Measurements from ENCODE around the gene ZNF785. TPM values are rescaled to one million over a fixed set of nuclear protein-coding genes. Genes with fewer than 3 reads are reported as not detected.

The ZNF785 gene
- total and polyA plus RNA-seq, 2 of the 13 experiments (the other 11 are each of a cell fraction or from before 2014, with no cell fraction given) = 0.01 TPM; not detected in 1

GRCh38 chr16:30539000-30539964, 46.2 kb downstream of the ZNF785 start (continued):
- TF ChIP-seq, protein P1, sequence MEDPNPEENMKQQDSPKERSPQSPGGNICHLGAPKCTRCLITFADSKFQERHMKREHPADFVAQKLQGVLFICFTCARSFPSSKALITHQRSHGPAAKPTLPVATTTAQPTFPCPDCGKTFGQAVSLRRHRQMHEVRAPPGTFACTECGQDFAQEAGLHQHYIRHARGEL (CRISPR knock-in tag; IDR thresholded peaks at IDR 0.05) = no peak
- TF ChIP-seq ZNF598 (CRISPR knock-in tag; IDR thresholded peaks at IDR 0.05; ENCODE audit: borderline replicate concordance) = no peak
- TF ChIP-seq TRIM22 (IDR thresholded peaks at IDR 0.05) = no peak
- TF ChIP-seq ZNF678 (CRISPR knock-in tag; IDR thresholded peaks at IDR 0.05) = no peak
- TF ChIP-seq NONO (IDR thresholded peaks at IDR 0.05) = no peak
- 0 out of 2 replicates have a peak, but pooled peaks have one; percentile 45 for TF ChIP-seq NONO (CRISPR knock-in tag; conservative IDR thresholded peaks at IDR 0.05)
- TF ChIP-seq, protein P2, sequence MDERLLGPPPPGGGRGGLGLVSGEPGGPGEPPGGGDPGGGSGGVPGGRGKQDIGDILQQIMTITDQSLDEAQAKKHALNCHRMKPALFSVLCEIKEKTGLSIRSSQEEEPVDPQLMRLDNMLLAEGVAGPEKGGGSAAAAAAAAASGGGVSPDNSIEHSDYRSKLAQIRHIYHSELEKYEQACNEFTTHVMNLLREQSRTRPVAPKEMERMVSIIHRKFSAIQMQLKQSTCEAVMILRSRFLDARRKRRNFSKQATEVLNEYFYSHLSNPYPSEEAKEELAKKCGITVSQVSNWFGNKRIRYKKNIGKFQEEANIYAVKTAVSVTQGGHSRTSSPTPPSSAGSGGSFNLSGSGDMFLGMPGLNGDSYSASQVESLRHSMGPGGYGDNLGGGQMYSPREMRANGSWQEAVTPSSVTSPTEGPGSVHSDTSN (CRISPR knock-in tag; IDR thresholded peaks at IDR 0.05) = no peak
- TF ChIP-seq SRSF4 (IDR thresholded peaks at IDR 0.05; ENCODE audit: low read depth, low read length, poor library complexity, severe bottlenecking) = no peak
- TF ChIP-seq, protein P3, sequence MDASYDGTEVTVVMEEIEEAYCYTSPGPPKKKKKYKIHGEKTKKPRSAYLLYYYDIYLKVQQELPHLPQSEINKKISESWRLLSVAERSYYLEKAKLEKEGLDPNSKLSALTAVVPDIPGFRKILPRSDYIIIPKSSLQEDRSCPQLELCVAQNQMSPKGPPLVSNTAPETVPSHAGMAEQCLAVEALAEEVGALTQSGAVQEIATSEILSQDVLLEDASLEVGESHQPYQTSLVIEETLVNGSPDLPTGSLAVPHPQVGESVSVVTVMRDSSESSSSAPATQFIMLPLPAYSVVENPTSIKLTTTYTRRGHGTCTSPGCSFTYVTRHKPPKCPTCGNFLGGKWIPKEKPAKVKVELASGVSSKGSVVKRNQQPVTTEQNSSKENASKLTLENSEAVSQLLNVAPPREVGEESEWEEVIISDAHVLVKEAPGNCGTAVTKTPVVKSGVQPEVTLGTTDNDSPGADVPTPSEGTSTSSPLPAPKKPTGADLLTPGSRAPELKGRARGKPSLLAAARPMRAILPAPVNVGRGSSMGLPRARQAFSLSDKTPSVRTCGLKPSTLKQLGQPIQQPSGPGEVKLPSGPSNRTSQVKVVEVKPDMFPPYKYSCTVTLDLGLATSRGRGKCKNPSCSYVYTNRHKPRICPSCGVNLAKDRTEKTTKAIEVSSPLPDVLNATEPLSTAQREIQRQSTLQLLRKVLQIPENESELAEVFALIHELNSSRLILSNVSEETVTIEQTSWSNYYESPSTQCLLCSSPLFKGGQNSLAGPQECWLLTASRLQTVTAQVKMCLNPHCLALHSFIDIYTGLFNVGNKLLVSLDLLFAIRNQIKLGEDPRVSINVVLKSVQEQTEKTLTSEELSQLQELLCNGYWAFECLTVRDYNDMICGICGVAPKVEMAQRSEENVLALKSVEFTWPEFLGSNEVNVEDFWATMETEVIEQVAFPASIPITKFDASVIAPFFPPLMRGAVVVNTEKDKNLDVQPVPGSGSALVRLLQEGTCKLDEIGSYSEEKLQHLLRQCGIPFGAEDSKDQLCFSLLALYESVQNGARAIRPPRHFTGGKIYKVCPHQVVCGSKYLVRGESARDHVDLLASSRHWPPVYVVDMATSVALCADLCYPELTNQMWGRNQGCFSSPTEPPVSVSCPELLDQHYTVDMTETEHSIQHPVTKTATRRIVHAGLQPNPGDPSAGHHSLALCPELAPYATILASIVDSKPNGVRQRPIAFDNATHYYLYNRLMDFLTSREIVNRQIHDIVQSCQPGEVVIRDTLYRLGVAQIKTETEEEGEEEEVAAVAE (CRISPR knock-in tag; IDR thresholded peaks at IDR 0.05; ENCODE audit: borderline replicate concordance) = no peak
- no peak for TF ChIP-seq KDM6A (CRISPR knock-in tag; IDR thresholded peaks at IDR 0.05; ENCODE audit: low read depth)
- no peak for TF ChIP-seq JUNB (CRISPR knock-in tag; IDR thresholded peaks at IDR 0.05; ENCODE audit: borderline replicate concordance)
- no peak for TF ChIP-seq FLYWCH1 (CRISPR knock-in tag; IDR thresholded peaks at IDR 0.05)
- TF ChIP-seq, protein P4, sequence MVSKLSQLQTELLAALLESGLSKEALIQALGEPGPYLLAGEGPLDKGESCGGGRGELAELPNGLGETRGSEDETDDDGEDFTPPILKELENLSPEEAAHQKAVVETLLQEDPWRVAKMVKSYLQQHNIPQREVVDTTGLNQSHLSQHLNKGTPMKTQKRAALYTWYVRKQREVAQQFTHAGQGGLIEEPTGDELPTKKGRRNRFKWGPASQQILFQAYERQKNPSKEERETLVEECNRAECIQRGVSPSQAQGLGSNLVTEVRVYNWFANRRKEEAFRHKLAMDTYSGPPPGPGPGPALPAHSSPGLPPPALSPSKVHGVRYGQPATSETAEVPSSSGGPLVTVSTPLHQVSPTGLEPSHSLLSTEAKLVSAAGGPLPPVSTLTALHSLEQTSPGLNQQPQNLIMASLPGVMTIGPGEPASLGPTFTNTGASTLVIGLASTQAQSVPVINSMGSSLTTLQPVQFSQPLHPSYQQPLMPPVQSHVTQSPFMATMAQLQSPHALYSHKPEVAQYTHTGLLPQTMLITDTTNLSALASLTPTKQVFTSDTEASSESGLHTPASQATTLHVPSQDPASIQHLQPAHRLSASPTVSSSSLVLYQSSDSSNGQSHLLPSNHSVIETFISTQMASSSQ (IDR thresholded peaks at IDR 0.05; ENCODE audit: low read depth) = no peak
- TF ChIP-seq, protein P4 (CRISPR knock-in tag; IDR thresholded peaks at IDR 0.05; ENCODE audit: borderline replicate concordance) = no peak
- TF ChIP-seq ZNF782 (CRISPR knock-in tag; IDR thresholded peaks at IDR 0.05; ENCODE audit: borderline replicate concordance) = no peak
- TF ChIP-seq ZMYM3 (CRISPR knock-in tag; IDR thresholded peaks at IDR 0.05) = 0 out of 2 replicates have a peak, but pooled peaks have one; percentile 48
- no peak for TF ChIP-seq SP140L (CRISPR knock-in tag; IDR thresholded peaks at IDR 0.05; ENCODE audit: borderline replicate concordance)
